ENCODE measurements around the gene VPS37B. TPM values are rescaled to one million over a fixed set of nuclear protein-coding genes. Genes with fewer than 3 reads are reported as not detected.
A peak's percentile ranks its signal among the peaks of the same experiment; 100 is the strongest.

Gene VPS37B
- total RNA-seq, 2 donors from 2014 or later = 20.5 to 22.7 TPM

DNA sequence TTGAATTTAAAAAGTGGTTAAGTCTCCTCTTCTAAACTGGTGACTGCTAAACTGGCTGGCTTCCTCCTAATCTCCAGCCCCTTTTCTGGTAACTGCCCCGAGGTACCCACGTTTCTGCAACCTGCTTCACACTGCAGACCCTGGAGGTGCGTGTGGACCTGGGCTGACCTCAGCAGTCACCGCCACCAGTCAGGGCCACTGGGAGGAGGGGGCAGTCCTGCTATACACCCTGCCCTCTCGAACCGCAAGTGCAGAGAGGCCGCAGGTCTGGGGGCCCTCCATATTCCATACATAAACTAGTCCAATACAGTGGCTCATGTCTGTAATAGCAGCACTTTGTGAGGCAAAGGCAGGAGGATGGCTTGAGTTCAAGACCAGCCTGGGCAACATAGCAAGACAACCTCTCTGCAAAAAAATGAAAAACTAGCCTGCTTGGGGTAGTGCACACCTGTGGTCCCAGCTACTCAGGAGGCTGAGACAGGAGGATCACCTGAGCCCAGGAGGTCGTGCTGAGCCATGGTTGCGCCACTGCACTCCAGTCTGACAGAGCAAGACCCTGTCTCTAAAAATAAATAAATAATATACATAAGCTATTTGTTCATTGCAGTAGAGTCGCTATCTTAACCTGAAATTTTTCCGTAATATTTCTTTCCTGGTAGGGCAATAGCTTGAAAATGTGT lies 25.6 kb downstream of the VPS37B start:
- no peak for DNase-seq
- no peak for ATAC-seq
- intact Hi-C loops (cut with DNase I) = no loop called here

DNA sequence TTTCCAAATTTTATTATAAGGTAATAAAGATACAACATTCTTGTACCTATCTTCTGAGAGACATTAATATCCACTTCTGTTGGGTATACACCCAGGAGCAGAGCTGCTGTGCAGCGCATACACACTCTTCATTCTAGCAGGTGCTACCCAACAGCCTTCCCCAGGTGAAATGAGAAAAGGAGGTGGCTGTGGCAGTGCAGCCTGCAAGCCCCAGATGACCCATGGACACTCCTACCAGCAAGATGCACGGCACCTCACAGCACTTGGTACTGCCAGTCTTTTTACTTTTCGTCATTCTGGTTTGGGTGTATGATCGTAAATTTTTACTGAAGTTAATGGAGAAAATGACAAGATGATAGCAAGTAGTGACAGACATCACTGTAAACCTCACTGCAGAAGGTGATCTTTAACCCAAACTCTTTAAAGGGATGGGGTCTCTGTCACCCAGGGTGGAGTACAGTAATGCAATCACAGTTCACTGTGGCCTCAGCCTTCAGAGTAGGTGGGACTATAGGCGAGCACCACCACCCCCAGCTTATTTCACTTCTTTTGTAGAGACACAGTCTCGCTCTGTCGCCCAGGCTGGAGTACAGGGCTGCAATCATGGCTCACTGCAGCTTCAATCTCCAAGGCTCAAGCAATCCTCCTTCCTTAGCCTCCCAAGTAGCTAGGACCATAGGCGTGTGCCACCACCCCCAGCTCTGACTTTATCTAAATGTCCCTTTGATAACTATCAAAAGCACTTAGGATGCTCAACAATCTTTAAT lies 26.5 kb downstream of the VPS37B start:
- DNase-seq (no peak), ATAC-seq (no peak)
- intact Hi-C loops (cut with DNase I) = no loop called here

DNA sequence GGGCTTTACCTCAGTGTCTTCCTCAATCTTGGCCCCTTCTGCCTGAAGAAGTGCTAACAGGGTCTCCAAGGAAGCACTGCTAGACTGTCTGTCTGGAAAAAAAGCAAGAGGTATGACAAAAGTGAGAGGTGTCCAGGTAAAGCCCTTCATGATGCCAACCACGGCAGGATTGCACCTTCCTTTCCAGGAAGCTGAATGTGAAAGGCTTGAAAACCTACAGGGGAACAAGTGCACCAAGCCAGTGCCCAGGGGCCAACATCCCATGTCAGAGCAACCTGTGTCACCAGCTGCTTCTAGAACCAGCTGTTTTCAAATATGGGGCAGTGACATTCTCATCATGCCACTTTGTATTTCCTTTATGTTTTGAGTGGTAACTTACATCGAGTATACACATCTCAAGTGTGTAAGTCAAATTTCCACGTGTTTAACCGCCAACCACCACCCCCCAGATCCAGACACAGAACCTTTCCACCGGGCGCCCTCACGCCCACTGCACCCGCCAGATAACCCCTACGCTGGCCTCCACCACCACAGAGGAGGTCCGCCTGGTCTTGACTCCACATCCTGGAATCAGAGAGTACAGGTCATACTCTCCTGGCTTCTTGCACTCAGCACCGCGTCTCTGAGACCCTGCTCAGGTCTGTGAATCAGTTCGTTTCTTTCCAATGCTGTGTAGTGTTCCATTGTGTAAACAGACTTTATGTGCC lies 27.3 kb downstream of the VPS37B start:
- no peak for ATAC-seq
- DNase-seq = no peak
- intact Hi-C loops (cut with DNase I) = no loop called here

DNA sequence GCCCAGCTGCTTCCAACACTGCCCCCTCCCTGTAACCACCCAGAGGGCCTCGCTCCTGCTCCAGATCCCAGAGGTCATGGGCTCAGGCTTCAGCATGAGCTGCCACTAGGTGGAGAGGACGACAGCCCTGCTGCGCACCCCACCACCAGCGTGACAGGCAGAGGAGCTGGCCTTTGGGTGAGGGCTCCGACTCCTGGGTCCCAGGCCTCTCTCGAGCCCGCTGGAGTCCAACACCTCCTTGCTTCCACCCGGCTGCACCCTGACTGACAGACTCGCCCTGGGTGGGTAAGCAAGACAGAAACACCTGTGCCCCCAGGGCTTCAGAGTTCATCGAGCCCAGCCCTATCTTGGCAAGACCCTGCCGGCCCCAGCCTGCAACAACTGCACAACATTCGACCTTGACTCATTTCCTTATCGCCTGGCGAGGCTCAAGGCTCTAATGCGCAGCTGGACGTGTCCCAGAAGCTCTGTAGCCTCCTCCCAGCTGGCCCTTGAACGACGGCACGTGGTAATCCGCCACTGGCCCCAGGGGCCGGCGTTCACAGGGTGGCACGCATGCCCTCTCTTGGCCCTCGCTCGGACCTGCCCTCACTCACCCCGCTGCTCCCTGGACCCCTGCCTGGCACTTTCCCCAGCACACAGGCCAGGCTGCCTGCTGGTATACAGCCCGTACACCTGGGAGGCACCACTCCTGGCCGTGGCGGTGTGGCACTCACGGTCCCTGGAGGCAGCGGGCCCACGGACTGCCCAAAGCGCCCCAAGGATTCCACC lies 28.0 kb downstream of the VPS37B start:
- intact Hi-C loops (cut with DNase I) = no loop called here
- ATAC-seq = peak; percentile 41 to 56
- peak; percentile 71 for DNase-seq

DNA sequence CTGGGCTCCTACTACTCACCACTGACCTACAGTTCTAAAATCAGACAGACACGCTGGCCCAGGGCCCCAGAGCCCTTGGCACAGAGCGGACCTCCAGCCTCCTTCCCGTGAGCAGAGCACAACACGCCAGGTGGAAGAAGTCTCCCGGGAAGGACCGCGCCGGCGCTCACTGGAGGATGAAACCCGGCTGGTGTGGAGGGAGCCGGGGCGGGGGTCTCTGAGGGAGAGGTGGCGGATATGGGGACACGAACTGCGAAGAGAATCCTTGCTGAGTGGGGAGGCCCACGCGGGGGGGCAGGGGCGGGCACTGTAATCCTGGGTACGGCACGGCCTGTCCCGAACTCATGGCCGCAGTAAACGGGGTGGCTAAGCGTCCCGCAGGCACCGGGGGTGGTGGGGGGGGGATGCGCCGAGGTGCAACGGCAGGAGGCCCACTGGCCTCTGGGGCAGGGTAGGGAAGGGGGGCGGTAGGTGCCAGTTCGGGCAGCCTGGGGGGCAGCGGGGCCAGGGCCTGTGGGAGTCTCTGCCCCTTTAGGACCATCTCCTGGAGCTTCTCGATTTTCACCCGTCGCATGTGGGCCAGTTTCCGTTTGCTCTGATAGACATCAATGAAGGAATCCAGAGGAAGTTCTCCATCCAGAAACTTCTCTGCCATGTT lies 28.8 kb downstream of the VPS37B start:
- intact Hi-C loops (cut with DNase I) = no loop called here
- ATAC-seq (peak in 1 of 2 donors; percentile 7), DNase-seq (peak; percentile 28)

DNA sequence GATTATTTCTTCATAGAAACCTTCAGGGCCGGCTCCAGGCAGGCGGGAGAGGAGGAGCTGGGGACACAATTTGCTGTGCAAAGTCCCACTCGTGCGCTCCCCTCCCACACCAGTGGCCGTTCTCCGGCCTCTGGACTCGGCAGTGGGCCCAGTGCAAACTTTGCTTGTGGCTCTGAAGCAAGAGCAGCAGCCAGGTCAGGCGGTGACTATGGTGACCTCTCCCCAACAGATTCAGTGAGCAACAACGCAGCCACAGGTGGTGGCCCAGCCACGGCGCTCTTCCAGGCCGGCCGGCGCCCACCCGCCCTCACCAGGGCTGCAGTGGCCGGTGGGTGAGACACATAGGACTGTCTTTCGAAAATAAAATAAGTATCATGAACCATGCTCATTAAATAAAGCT lies 29.5 kb downstream of the VPS37B start:
- peak; percentile 30 for DNase-seq
- intact Hi-C loops (cut with DNase I) = no loop called here
- ATAC-seq = no peak

DNA sequence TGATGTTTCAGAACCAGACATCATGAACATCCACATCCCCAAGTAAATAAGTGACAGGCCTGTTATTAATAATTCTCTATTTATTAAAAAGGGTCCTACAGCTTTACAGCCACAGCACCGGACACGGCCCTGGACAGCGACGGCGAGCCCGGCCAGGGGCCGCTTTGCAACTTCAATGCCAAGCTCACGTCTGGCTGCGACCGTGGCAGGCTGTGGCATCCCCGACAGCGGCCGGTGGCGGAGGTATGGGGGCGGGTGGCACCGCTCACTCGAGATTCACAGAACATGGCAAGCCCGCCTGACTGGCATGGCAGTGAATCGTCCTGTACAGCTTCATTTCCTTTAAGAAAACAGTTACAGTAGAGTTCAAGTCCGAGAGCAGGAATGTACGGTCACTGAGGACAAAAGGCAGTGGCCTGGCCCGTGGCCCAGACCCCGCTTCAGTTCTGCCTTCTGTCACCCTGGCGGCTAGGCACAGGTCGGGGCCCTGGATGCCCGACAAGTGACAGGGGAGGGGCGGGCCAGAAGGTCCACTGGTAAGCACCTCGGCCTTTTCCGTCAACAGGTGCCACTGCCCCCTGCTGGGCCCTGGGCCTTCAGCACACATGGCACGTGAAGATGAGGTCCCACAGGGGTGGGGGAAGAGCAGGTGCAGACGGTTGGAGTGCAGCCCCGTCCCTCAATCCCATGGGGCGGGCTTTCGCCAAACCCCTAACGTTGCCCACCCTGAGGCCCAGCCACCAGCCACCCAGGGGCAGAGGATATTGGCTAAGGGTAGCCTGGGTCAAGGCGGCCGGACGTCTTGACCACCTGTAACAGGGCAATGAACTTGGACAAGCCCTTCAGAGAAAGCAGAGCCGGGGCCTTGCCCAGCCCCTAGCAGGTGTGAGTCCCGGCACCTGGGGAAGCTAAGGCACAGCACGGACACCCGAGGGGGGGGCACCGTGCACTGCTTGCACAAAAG lies 30.4 kb downstream of the VPS37B start:
- peak; percentile 45 for DNase-seq
- peak; percentile 5 to 9 for ATAC-seq
- intact Hi-C loops (cut with DNase I) = no loop called here

DNA sequence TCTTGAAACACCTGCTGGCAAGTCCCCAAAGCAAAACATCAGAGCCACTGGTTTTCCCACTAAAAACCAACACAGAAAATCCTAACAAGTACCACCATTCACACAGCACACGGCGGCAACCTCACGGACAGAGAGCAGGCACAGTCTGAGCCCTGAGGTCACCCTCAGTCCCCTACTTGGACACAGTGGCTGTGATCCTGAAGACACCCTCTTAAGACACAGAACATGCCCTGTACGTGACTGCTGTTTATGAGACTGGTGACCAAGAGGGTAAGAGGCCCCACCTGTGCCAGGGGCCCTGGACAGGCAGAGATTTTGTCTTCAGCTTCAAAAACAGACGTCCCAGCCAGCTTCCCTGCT lies 31.1 kb downstream of the VPS37B start:
- intact Hi-C loops (cut with DNase I) = loop anchor here in 1 of 2 donors (5.0 kb wide), 1 partner anchor 87 kb away; no protein-coding TSS in a partner anchor
- DNase-seq = no peak
- no peak for ATAC-seq

DNA sequence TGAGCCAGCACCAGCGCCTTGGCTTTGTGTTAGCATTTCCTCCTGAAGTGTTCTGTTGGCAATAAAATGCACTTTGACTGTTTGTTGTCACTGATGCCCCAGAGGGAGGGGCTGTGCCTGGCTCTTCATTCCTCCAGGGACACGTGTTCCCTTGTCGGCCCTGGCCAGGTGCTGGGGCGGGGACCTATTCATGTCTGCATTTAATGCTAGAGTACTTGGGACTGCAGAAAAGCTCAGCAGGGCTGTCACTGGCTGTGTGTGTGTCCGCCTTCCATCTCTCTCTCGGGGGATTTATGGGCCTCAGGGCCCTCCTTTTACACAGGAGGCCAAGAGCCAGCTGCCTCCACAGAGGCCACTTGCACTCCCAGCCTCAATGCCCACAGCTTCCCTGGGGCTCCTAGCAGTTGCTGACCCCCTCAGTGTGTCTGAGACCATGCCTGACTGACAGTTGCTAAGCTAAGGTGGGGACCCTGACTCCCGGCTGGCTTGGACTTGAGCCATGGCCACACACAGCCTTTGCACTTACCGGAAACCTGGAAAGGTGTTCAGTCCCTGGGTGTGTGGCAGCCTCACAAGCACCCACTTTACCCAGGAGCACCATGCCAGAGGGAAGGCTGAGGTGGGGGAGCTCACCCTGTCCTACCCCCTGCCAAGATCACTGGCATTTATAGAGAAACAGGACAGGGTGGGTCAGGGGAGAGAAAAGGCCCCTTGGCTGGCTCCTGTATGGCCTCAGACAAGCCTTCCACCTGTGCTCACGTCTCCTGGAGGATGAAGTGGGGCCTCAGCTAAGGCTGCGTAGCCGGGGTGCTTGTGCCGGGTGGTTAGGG lies 32.8 kb downstream of the VPS37B start:
- peak; percentile 22 for DNase-seq
- intact Hi-C loops (cut with DNase I) = loop anchor here in 1 of 2 donors (5.0 kb wide), 1 partner anchor 89 kb away; no protein-coding TSS in a partner anchor
- no peak for ATAC-seq

DNA sequence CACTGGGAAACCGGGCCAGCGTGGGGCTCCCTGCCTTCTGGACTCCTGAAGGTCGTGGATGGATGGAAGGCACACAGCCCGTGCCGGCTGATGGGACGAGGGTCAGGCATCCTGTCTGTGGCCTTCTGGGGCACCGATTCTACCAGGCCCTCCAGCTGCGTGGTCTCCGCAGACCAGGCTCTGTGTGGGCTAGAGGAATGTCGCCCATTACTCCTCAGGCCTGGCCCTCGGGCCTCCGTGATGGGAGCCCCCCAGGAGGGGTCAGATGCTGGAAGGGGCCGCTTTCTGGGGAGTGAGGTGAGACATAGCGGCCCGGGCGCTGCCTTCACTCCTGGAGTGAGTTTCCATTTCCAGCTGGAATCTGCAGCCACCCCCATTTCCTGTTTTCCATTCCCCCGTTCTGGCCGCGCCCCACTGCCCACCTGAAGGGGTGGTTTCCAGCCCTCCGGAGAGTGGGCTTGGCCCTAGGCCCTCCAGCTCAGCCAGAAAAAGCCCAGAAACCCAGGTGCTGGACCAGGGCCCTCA lies 33.8 kb downstream of the VPS37B start:
- DNase-seq (peak; percentile 25), ATAC-seq (no peak)
- intact Hi-C loops (cut with DNase I) = loop anchor here in 1 of 2 donors (5.0 kb wide), 1 partner anchor 90 kb away; no protein-coding TSS in a partner anchor

DNA sequence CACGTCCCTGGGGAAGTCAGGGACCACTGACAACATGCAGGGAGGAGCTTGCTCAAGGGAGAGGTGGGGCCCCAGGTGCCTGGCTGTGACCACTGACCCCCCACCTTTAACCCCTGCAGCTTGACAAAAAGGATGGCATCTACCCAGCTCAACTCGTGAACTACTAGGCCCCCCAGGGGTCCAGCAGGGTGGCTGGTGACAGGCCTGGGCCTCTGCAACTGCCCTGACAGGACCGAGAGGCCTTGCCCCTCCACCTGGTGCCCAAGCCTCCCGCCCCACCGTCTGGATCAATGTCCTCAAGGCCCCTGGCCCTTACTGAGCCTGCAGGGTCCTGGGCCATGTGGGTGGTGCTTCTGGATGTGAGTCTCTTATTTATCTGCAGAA lies 34.3 kb downstream of the VPS37B start:
- ATAC-seq (no peak), DNase-seq (no peak)
- intact Hi-C loops (cut with DNase I) = loop anchor here in 1 of 2 donors (5.0 kb wide), 1 partner anchor 91 kb away; no protein-coding TSS in a partner anchor

DNA sequence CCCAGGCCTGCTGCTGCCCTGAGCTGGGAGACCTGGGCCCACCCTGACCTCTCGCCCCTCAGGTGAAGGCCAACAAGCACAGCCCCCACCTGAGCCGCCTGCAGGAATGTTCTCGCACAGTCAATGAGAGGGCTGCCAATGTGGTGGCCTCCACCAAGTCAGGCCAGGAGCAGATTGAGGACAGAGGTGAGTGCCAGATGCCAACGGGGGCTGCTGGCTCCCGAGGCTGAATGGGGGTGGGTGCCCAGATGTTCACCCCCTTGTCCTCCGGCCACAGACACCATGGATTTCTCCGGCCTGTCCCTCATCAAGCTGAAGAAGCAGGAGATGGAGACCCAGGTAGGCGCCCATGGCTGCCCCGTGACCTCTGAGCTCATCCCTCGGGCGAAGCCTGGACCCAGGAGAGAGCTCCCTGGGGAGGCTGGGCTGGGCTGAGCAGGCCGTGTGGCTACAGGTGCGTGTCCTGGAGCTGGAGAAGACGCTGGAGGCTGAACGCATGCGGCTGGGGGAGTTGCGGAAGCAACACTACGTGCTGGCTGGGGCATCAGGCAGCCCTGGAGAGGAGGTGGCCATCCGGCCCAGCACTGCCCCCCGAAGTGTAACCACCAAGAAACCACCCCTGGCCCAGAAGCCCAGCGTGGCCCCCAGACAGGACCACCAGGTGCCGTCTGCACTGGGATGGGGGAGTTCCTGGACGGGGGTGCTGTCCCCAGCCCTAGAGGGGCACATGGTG lies 34.9 kb downstream of the VPS37B start:
- intact Hi-C loops (cut with DNase I) = loop anchor here (1.0 to 5.0 kb wide), 2 partner anchors 91 kb away; no protein-coding TSS in a partner anchor

DNA sequence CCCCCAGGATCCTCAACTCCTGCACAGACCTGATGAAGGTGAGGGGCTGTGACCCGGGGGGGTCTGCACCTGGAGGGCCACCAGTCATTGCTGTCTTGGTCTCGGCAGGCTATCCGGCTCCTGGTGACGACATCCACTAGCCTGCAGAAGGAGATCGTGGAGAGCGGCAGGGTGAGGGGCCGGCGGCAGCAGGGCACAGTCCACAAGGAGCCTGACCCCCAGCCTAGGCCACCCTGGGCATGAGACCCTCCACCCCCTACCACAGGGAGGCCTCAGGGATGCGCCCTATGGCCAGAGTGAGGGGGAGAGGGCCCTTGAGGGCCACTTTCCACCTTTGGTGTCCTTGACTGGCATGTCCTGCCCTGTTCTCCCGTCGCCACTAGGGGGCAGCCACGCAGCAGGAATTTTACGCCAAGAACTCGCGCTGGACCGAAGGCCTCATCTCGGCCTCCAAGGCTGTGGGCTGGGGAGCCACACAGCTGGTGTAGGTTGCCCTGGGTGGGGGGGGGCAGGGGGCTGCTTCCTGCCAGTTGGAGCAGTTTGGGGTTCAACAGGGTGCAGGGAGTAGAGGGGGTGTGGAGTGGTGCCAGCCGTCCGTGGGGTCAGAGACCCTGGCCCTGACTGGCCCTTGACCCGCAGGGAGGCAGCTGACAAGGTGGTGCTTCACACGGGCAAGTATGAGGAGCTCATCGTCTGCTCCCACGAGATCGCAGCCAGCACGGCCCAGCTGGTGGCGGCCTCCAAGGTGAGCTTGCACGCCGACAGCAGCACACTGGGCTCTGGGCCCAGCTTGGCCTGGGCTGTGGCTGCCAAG lies 35.7 kb downstream of the VPS37B start:
- DNase-seq (peak; percentile 89), ATAC-seq (peak; percentile 70 to 75)
- intact Hi-C loops (cut with DNase I) = loop anchor here (1.0 to 5.0 kb wide), 2 partner anchors 92 kb away; no protein-coding TSS in a partner anchor

More for the DNA sequence above, 34.9 kb downstream of the VPS37B start:
- ATAC-seq = no peak
- DNase-seq = no peak

DNA sequence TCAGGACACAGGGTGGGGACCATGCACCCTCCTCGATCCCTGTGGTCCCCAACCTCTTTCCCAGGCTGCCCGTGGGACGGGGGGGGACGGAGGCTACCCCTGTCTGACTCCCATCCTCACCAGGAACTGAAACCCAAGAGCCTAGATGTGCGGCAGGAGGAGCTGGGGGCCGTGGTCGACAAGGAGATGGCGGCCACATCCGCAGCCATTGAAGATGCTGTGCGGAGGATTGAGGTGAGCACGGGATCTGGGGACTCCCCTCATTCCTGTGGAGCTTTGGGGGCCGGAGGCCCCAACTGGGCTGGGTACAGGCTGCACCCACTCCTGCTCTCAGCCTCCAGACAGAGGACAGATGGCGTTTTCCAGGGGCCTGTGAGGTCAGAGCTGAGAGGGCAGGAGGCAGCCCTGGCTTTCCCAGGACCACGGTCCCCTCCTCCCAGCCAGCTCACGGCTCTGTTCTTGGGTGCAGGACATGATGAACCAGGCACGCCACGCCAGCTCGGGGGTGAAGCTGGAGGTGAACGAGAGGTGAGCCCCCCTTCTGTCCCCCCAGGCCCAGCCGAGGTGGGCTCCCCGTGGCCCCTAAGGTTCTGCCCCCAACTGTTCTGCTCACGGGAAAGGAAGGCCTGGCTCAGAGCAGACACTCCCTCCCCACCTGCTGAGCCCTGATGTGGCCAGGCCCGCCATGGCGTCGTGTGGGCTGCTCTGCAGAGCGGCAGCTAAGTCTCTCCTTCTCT lies 36.5 kb downstream of the VPS37B start:
- intact Hi-C loops (cut with DNase I) = loop anchor here (1.0 to 10.0 kb wide), 3 partner anchors 65 to 93 kb away; no protein-coding TSS in a partner anchor
- peak in 1 of 2 donors; percentile 1 for ATAC-seq
- no peak for DNase-seq

All from left cardiac atrium (tissue), 4 donors.